Activated B cell treated with CpG ODN at 0.5 μM for 24 hours (primary cell): Measurements from ENCODE around the gene ZSCAN10. TPM values are rescaled to one million over a fixed set of nuclear protein-coding genes. Genes with fewer than 3 reads are reported as not detected.
"Not testable (repeated sequence)": the region's sequence is repeated elsewhere in the genome, so short reads cannot be mapped to it uniquely, and the experiment has no call there.

Source experiments
- ATAC-seq: fragments of 200-7000 bp; cut with Tn5 transposase; one replicate; pipeline ENCODE4 v1.10.0; 2021; ENCODE audit warnings: low read depth, mild to moderate bottlenecking, moderate library complexity
- CTCF ChIA-PET: fragments of 350-600 bp; sonication (Branson Sonifier 250); formaldehyde crosslinking; loops from one replicate; lab custom pipeline; 2021; ENCODE audit warnings: antibody characterized with exemption; lab: Charles Lee
- POLR2A ChIA-PET: fragments of 350-600 bp; sonication (Branson Sonifier 250); formaldehyde crosslinking; loops from one replicate; lab custom pipeline; 2021; ENCODE audit warnings: antibody characterized with exemption; lab: Charles Lee
- DNase-seq: peaks from one replicate; pipeline ENCODE4 v3.0.0; 2022
- H3K27ac Mint-ChIP-seq: one replicate; pipeline ENCODE4 v1.8.0; 2020; ENCODE audit warnings: mixed read lengths
- H3K27me3 Mint-ChIP-seq: one replicate; pipeline ENCODE4 v1.8.0; 2021; ENCODE audit warnings: mixed read lengths
- H3K36me3 Mint-ChIP-seq: one replicate; pipeline ENCODE4 v1.8.0; 2021; ENCODE audit warnings: low read depth, mixed read lengths
- H3K4me1 Mint-ChIP-seq: one replicate; pipeline ENCODE4 v1.8.0; 2021; ENCODE audit warnings: mixed read lengths
- H3K4me3 Mint-ChIP-seq: one replicate; pipeline ENCODE4 v1.8.0; 2020; ENCODE audit warnings: mild to moderate bottlenecking, mixed read lengths
- H3K9me3 Mint-ChIP-seq: one replicate; pipeline ENCODE4 v1.8.0; 2020; ENCODE audit warnings: mixed read lengths
- CTCF ChIP-seq: fragments of 200-600 bp; IDR thresholded peaks from one replicate; pipeline ENCODE4 v1.8.0; 2022; ENCODE audit warnings: antibody characterized with exemption, mild to moderate bottlenecking
- intact Hi-C: fragments of 100-400 bp; cut with micrococcal nuclease; formaldehyde crosslinking; loops from one replicate; pipeline ENCODE4 v1.15.1; 2024
- total RNA-seq: library from RNA; stranded (reverse); gene quantifications from 2 replicates; pipeline ENCODE4 v1.2.3, GENCODE V29; 2022

The ZSCAN10 gene
- total RNA-seq, 1 donor from 2014 or later, result not detected

GRCh38 chr16:3054965-3055733, 43.9 kb downstream of the ZSCAN10 start:
- CTCF ChIA-PET, result interaction anchor here (1.3 kb wide), 1 partner anchor 75 kb away, joined by 4 read pairs; no protein-coding TSS in a partner anchor
- intact Hi-C loops, result no loop called here
- Mint-ChIP-seq H3K27ac (peak overlapping the region; percentile 27), H3K27me3 (no peaks in the 10 kb centered on the region), H3K4me3 (peak overlapping the region; percentile 28), H3K4me1 (peaks cover 23% of the 10 kb centered on the region), H3K9me3 (no peaks in the 10 kb centered on the region), H3K36me3 (peaks cover 1% of the 10 kb centered on the region)
- POLR2A ChIA-PET, result no interaction called here
- TF ChIP-seq CTCF, result no peak
- ATAC-seq (no peak), DNase-seq (no peak)

GRCh38 chr16:3053330-3053710, 45.8 kb downstream of the ZSCAN10 start:
- peaks cover 16% of the 10 kb centered on the region for H3K4me1 Mint-ChIP-seq
- H3K9me3 Mint-ChIP-seq, H3K27me3 Mint-ChIP-seq, CTCF ChIA-PET, intact Hi-C loops, H3K27ac Mint-ChIP-seq, H3K4me3 Mint-ChIP-seq, POLR2A ChIA-PET, ATAC-seq, H3K36me3 Mint-ChIP-seq, DNase-seq: not testable (repeated sequence)

- POLR2A ChIA-PET, H3K27ac Mint-ChIP-seq, H3K27me3 Mint-ChIP-seq, H3K36me3 Mint-ChIP-seq, DNase-seq, ATAC-seq, H3K9me3 Mint-ChIP-seq, H3K4me3 Mint-ChIP-seq, CTCF ChIA-PET, intact Hi-C loops: not testable (repeated sequence)
- peaks cover 16% of the 10 kb centered on the region for H3K4me1 Mint-ChIP-seq
These were observed 46.3 kb downstream of the ZSCAN10 start for GRCh38 chr16:3052571-3053329.

GRCh38 chr16:3051494-3051893, 47.6 kb downstream of the ZSCAN10 start:
- ChIA-PET POLR2A (no interaction called here), CTCF (no interaction called here)
- Mint-ChIP-seq H3K4me3 (no peak overlapping the region), H3K9me3 (no peaks in the 10 kb centered on the region), H3K36me3 (no peaks in the 10 kb centered on the region), H3K4me1 (peaks cover 19% of the 10 kb centered on the region), H3K27me3 (peaks cover 14% of the 10 kb centered on the region), H3K27ac (no peak overlapping the region)
- intact Hi-C loops, result no loop called here
- TF ChIP-seq CTCF, result no peak
- DNase-seq, result no peak
- ATAC-seq, result no peak

- no peaks in the 10 kb centered on the region for H3K9me3 Mint-ChIP-seq
- ATAC-seq (no peak), DNase-seq (no peak)
- no peak overlapping the region for H3K4me3 Mint-ChIP-seq
- no peak overlapping the region for H3K27ac Mint-ChIP-seq
- CTCF ChIA-PET, result no interaction called here
- no peak for TF ChIP-seq CTCF
- POLR2A ChIA-PET, result interaction anchor here (0.7 kb wide), 1 partner anchor 9 kb away, joined by 3 read pairs; no protein-coding TSS in a partner anchor
- H3K4me1 Mint-ChIP-seq, result peaks cover 19% of the 10 kb centered on the region
- H3K36me3 Mint-ChIP-seq, result no peaks in the 10 kb centered on the region
- peaks cover 14% of the 10 kb centered on the region for H3K27me3 Mint-ChIP-seq
- intact Hi-C loops, result no loop called here
These were observed 48.1 kb downstream of the ZSCAN10 start for GRCh38 chr16:3051009-3051408.

- Mint-ChIP-seq H3K4me1 (peaks cover 19% of the 10 kb centered on the region), H3K27me3 (peaks cover 14% of the 10 kb centered on the region), H3K4me3 (no peak overlapping the region), H3K27ac (no peak overlapping the region), H3K36me3 (no peaks in the 10 kb centered on the region), H3K9me3 (no peaks in the 10 kb centered on the region)
- intact Hi-C loops, result no loop called here
- no peak for DNase-seq
- TF ChIP-seq CTCF, result no peak
- ATAC-seq, result no peak
- ChIA-PET CTCF (no interaction called here), POLR2A (interaction anchor here (0.6 to 0.7 kb wide), 2 partner anchors 8 to 9 kb away, joined by 3 to 4 read pairs; no protein-coding TSS in a partner anchor)
These were observed 48.6 kb downstream of the ZSCAN10 start for GRCh38 chr16:3050487-3050886.
